Measurements from ENCODE around the gene LMNA. TPM values are rescaled to one million over a fixed set of nuclear protein-coding genes. Genes with fewer than 3 reads are reported as not detected.

LMNA gene
- total and polyA plus RNA-seq, 2 of the 4 experiments (the other 2 are of a cell fraction), result 563 to 755 TPM

DNA sequence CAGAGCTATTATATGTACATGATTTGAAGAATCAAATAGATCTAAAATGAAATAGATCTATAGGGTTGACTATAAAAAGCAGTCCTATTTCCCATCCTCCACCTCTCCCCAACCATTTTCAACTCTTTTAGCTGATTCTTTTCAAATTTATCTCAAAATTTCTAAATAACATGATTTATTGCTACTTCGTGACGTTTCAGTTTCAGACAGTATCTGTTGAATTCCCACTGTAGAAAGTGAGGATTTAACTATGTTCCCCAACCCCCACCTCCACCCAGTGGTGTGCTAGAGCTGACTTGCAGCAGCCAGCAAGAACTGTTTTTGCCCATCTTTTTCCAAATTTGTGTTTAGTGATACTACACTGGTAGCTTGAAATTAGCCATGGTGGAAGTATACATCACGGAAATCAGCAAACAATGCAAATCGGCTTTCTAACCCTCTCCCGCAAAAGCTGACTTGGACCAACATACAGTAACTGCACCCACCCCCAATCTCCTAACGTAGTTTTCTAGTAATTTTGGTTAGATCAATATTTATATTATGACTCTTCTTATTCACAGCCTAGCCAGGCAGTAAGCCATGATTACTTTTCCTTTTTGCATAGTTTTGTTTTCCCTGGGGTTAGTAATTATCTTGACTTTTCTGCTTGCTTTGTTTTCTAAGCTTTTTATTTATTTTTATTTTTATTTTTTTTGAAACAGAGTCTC is 49.8 kb downstream of the LMNA start:
- Histone ChIP-seq H4K20me1 (ENCODE audit: insufficient read depth, low read length) (no peaks in the 10 kb centered on the region), H3K14ac (replicated peaks; ENCODE audit: low read depth, low read length) (no peak overlapping the region), H3K27ac (ENCODE audit: insufficient read depth, low read length) (no peak overlapping the region), H3K36me3 (ENCODE audit: control insufficient read depth, insufficient read depth, low read length) (no peaks in the 10 kb centered on the region), H3K4me1 (ENCODE audit: control insufficient read depth, insufficient read depth, low read length) (peaks cover 8% of the 10 kb centered on the region), H3K9me1 (ENCODE audit: insufficient read depth, low read length) (peaks cover 13% of the 10 kb centered on the region), H2BK15ac (ENCODE audit: low read depth, low read length) (no peak overlapping the region), H3K56ac (ENCODE audit: extremely low read depth, insufficient read depth, low read length) (no peak overlapping the region), H3K27me3 (ENCODE audit: control insufficient read depth, insufficient read depth, low read length) (no peaks in the 10 kb centered on the region), H2AFZ (replicated peaks; ENCODE audit: low read length, poor library complexity) (no peak overlapping the region), H2AK9ac (replicated peaks; ENCODE audit: low read depth, low read length, poor library complexity) (no peak overlapping the region), H2BK120ac (ENCODE audit: low read depth, low read length) (no peak overlapping the region), H2BK5ac (ENCODE audit: low read depth, low read length, poor library complexity, severe bottlenecking) (no peak overlapping the region), H3K9me3 (ENCODE audit: control insufficient read depth, insufficient read depth, low read length) (no peaks in the 10 kb centered on the region), H4K91ac (ENCODE audit: insufficient read depth, low read depth, low read length) (no peak overlapping the region), H3K4me2 (ENCODE audit: low read depth, low read length) (no peak overlapping the region; the same call in 1 of the 2 replicates), H3K4me3 (ENCODE audit: insufficient read depth, low read depth, low read length) (no peak overlapping the region), H3K9ac (ENCODE audit: low read depth, low read length) (no peak overlapping the region), H2AK5ac (ENCODE audit: low read depth, low read length) (no peak overlapping the region), H4K5ac (ENCODE audit: low read depth, low read length) (no peak overlapping the region), H4K8ac (ENCODE audit: low read depth in 2 of 2, low read length in 2 of 2) (no peak overlapping the region), H3K23ac (ENCODE audit: low read depth, low read length) (no peak overlapping the region), H3K4ac (ENCODE audit: low read depth, low read length) (no peak overlapping the region), H3K18ac (ENCODE audit: low read depth, low read length) (no peak overlapping the region), H3K79me1 (ENCODE audit: low read depth in 1 of 2, low read length in 2 of 2) (no peaks in the 10 kb centered on the region), H2BK20ac (ENCODE audit: low read depth, low read length) (no peak overlapping the region)
- intact Hi-C loops (cut with micrococcal nuclease) (no loop called here), dilution Hi-C loops (cut with HindIII; ENCODE audit: low sequenced_read_pairs, unreplicated experiment) (no loop called here), in situ Hi-C loops (cut with MboI; ENCODE audit: low sequenced_read_pairs) (loop anchor here (5.0 kb wide), 1 partner anchor 48 kb away; the partner anchor contains the start of gene PMF1)
- WGBS, 2 experiments (ENCODE audit: extremely low coverage in 2 of 2, insufficient read length in 1 of 2), result no CpG with 5 or more reads among the region's 6 CpGs
- ChIA-PET POLR2A (ENCODE audit: unreplicated experiment) (interaction anchor here (0.6 kb wide), 1 partner anchor 12 kb away, joined by 9 read pairs; no protein-coding TSS in a partner anchor), CTCF (interaction anchor here (0.6 to 1.1 kb wide), 3 partner anchors 9 to 162 kb away, joined by 3 read pairs; no protein-coding TSS in a partner anchor)
- BruUV-seq (replicated peaks), result no TSS peak
- no peak for DNase-seq
- ATAC-seq (ENCODE audit: low read depth), result no peak
- TF ChIP-seq MXI1 (IDR thresholded peaks at IDR 0.05; ENCODE audit: borderline replicate concordance, low read depth, low read length) (no peak), FOS (IDR thresholded peaks at IDR 0.05; ENCODE audit: low read depth, low read length) (no peak), CHD1 (IDR thresholded peaks at IDR 0.05; ENCODE audit: low read depth, low read length) (no peak), CTCF (conservative IDR thresholded peaks at IDR 0.05; ENCODE audit: low read depth, low read length) (no peak), NFE2L2 (IDR thresholded peaks at IDR 0.05; ENCODE audit: low read depth, low read length) (no peak), MAFK (IDR thresholded peaks at IDR 0.05; ENCODE audit: low read depth, low read length) (no peak), CEBPB (IDR thresholded peaks at IDR 0.05; ENCODE audit: low read depth, low read length) (no peak), RCOR1 (IDR thresholded peaks at IDR 0.05; ENCODE audit: insufficient replicate concordance, low read length) (no peak), RAD21 (IDR thresholded peaks at IDR 0.05; ENCODE audit: low read length) (no peak), RFX5 (IDR thresholded peaks at IDR 0.05; ENCODE audit: low read depth, low read length) (no peak), POLR2A (IDR thresholded peaks at IDR 0.05; ENCODE audit: low read depth, low read length) (no peak), BHLHE40 (IDR thresholded peaks at IDR 0.05; ENCODE audit: low read depth, low read length) (no peak), SMC3 (IDR thresholded peaks at IDR 0.05; ENCODE audit: low read depth, low read length) (no peak)
- TF ChIP-seq, protein P1, sequence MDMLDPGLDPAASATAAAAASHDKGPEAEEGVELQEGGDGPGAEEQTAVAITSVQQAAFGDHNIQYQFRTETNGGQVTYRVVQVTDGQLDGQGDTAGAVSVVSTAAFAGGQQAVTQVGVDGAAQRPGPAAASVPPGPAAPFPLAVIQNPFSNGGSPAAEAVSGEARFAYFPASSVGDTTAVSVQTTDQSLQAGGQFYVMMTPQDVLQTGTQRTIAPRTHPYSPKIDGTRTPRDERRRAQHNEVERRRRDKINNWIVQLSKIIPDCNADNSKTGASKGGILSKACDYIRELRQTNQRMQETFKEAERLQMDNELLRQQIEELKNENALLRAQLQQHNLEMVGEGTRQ (IDR thresholded peaks at IDR 0.05; ENCODE audit: low read depth, low read length), result no peak
- TF ChIP-seq, protein P2, sequence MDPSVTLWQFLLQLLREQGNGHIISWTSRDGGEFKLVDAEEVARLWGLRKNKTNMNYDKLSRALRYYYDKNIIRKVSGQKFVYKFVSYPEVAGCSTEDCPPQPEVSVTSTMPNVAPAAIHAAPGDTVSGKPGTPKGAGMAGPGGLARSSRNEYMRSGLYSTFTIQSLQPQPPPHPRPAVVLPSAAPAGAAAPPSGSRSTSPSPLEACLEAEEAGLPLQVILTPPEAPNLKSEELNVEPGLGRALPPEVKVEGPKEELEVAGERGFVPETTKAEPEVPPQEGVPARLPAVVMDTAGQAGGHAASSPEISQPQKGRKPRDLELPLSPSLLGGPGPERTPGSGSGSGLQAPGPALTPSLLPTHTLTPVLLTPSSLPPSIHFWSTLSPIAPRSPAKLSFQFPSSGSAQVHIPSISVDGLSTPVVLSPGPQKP (IDR thresholded peaks at IDR 0.05; ENCODE audit: borderline replicate concordance, low read depth, low read length), result no peak
